ENCODE data around the gene CACNA1I. TPM values are rescaled to one million over a fixed set of nuclear protein-coding genes. Genes with fewer than 3 reads are reported as not detected.

The CACNA1I gene
- total and polyA plus RNA-seq, 11 donors: 0.01 to 0.07 (median 0.04) TPM; not detected in 6

GRCh38 chr22:39528681-39529486, 41.7 kb upstream of the CACNA1I start:
- intact Hi-C loops (cut with DNase I): loop anchor here (2.0 to 10.0 kb wide), 13 partner anchors 32 to 357 kb away; partner anchors contain the start of genes RPL3 (in 5 of the 10) and SYNGR1 (in 4 of the 10)
- peaks cover 7 to 81% (median 63%) of the 10 kb centered on the region in 12 donors for H3K4me1 ChIP-seq
- TF ChIP-seq, protein P1, sequence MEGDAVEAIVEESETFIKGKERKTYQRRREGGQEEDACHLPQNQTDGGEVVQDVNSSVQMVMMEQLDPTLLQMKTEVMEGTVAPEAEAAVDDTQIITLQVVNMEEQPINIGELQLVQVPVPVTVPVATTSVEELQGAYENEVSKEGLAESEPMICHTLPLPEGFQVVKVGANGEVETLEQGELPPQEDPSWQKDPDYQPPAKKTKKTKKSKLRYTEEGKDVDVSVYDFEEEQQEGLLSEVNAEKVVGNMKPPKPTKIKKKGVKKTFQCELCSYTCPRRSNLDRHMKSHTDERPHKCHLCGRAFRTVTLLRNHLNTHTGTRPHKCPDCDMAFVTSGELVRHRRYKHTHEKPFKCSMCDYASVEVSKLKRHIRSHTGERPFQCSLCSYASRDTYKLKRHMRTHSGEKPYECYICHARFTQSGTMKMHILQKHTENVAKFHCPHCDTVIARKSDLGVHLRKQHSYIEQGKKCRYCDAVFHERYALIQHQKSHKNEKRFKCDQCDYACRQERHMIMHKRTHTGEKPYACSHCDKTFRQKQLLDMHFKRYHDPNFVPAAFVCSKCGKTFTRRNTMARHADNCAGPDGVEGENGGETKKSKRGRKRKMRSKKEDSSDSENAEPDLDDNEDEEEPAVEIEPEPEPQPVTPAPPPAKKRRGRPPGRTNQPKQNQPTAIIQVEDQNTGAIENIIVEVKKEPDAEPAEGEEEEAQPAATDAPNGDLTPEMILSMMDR (IDR thresholded peaks at IDR 0.05): peak; percentile 94 to 99 (median 96)
- no peak for TF ChIP-seq POLR2A (IDR thresholded peaks at IDR 0.05)

DNA sequence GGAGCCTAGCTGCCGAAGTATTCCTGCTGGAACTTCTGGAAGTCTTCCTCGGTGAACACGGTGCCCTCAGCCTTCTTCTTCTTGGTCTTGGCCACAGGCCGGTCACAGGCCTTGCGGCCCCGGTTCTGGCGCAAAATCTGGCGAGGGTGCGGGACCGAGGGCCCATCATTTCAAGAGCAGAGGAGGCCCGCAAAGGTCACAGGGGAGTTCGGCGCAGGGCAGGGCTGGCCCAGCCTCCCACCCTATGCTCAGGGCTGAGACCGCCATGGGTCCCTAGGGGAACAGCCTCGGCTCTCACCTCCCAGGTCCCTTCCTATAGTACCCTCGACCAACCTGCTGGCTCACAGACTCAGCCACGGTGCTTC, 41.1 kb upstream of the CACNA1I start:
- intact Hi-C loops (cut with DNase I): loop anchor here (2.0 to 10.0 kb wide), 13 partner anchors 33 to 357 kb away; partner anchors contain the start of genes RPL3 (in 5 of the 10) and SYNGR1 (in 4 of the 10)
- no peak for ATAC-seq
- WGBS, 4 donors: 50 to 59% (median 58%) methylated on average over 10 to 17 of the region's 17 CpGs
- peak in 1 of 5 donors; percentile 37 for DNase-seq
- Histone ChIP-seq H3K27ac (peak overlapping the region in 6 of 12 donors; percentile 6 to 76 (median 48)), H3K36me3 (peaks cover 0 to 45% (median 21%) of the 10 kb centered on the region in 9 donors), H3K9me3 (no peaks in the 10 kb centered on the region), H3K27me3 (no peaks in the 10 kb centered on the region), H3K4me3 (peak overlapping the region in 8 of 12 donors; percentile 2 to 42 (median 24)), H3K4me1 (peaks cover 7 to 77% (median 59%) of the 10 kb centered on the region in 12 donors)
- TF ChIP-seq, protein P1 (IDR thresholded peaks at IDR 0.05): peak in 3 of 12 donors; percentile 20 to 43 (median 31)
- TF ChIP-seq POLR2A (IDR thresholded peaks at IDR 0.05): no peak

More at GRCh38 chr22:39528681-39529486, 41.7 kb upstream of the CACNA1I start:
- Histone ChIP-seq H3K27me3 (no peaks in the 10 kb centered on the region), H3K27ac (peak overlapping the region in 7 of 12 donors; percentile 6 to 76 (median 43)), H3K9me3 (no peaks in the 10 kb centered on the region), H3K4me3 (peak overlapping the region in 9 of 12 donors; percentile 2 to 42 (median 26)), H3K36me3 (peaks cover 0 to 51% (median 27%) of the 10 kb centered on the region in 9 donors)
- 26 to 39% (median 30%) methylated on average over 23 to 32 of the region's 32 CpGs for WGBS, 4 donors
- peak; percentile 89 to 96 (median 91) for DNase-seq
- ATAC-seq: peak; percentile 33 to 62 (median 47)

GRCh38 chr22:39530116-39530515, 40.4 kb upstream of the CACNA1I start:
- ATAC-seq: no peak
- H3K4me3 ChIP-seq: no peak overlapping the region

More at GRCh38 chr22:39530116-39530515, 40.4 kb upstream of the CACNA1I start:
- H3K27ac ChIP-seq: peak overlapping the region in 3 of 12 donors; percentile 54 to 76 (median 58)
- TF ChIP-seq POLR2A (IDR thresholded peaks at IDR 0.05): no peak
- TF ChIP-seq, protein P1 (IDR thresholded peaks at IDR 0.05): no peak
- H3K9me3 ChIP-seq: no peaks in the 10 kb centered on the region
- H3K27me3 ChIP-seq: no peaks in the 10 kb centered on the region
- WGBS, 4 donors: 80 to 86% (median 85%) methylated on average over 6 of the region's 6 CpGs
- H3K36me3 ChIP-seq: peaks cover 0 to 39% (median 16%) of the 10 kb centered on the region in 9 donors
- H3K4me1 ChIP-seq: peaks cover 7 to 76% (median 55%) of the 10 kb centered on the region in 12 donors
- no peak for DNase-seq
- intact Hi-C loops (cut with DNase I): loop anchor here (5.0 to 10.0 kb wide), 7 partner anchors 188 to 1107 kb away; partner anchors contain the start of genes ADSL (in 9 of the 10) and MRTFA (in 1 of the 10)
